Lung (tissue), 12 donors: ENCODE data around the gene SELENOS. TPM values are rescaled to one million over a fixed set of nuclear protein-coding genes. Genes with fewer than 3 reads are reported as not detected.

Experiments
- ATAC-seq: fragments of 200-7000 bp; cut with Tn5 transposase; one replicate; pipeline ENCODE4 v1.9.1; 2020; ENCODE audit warnings: moderate number of reproducible peaks; ENCODE audit not compliant: insufficient read depth, low FRiP score
- DNase-seq, 3 donors: peaks; one replicate each; pipeline ENCODE4 v3.0.0-alpha.2; 2013 to 2017
- H3K27ac ChIP-seq, 2 donors: one replicate each; pipeline ENCODE4 v1.5.1; 2013; ENCODE audit warnings: mild to moderate bottlenecking in 2 of 2, moderate library complexity in 2 of 2, control low read depth in 1 of 2, inconsistent platforms in 1 of 2, low read depth in 1 of 2, low read length in 1 of 2
- H3K27me3 ChIP-seq, 3 donors: one replicate each; pipeline ENCODE4 v1.5.1; 2013; ENCODE audit warnings: low read length in 2 of 3; ENCODE audit not compliant: control insufficient read depth in 3 of 3, insufficient read depth in 3 of 3
- H3K36me3 ChIP-seq, 4 donors: one replicate each; pipeline ENCODE4 v1.5.1; 2013; ENCODE audit warnings: low read length in 4 of 4, mild to moderate bottlenecking in 1 of 4, moderate library complexity in 1 of 4; ENCODE audit not compliant: control insufficient read depth in 4 of 4, insufficient read depth in 4 of 4
- H3K4me1 ChIP-seq, 5 donors: one replicate each; pipeline ENCODE4 v1.5.1; 2013; ENCODE audit warnings: low read length in 5 of 5, mild to moderate bottlenecking in 2 of 5, moderate library complexity in 1 of 5; ENCODE audit not compliant: control insufficient read depth in 5 of 5, insufficient read depth in 5 of 5
- H3K4me3 ChIP-seq: one replicate; pipeline ENCODE4 v1.5.1; 2013; ENCODE audit warnings: mild to moderate bottlenecking, control low read depth, moderate library complexity
- H3K9ac ChIP-seq, 2 donors: one replicate each; pipeline ENCODE4 v1.5.1; 2013; ENCODE audit warnings: low read length in 2 of 2, control low read depth in 1 of 2; ENCODE audit not compliant: insufficient read depth in 1 of 2
- H3K9me3 ChIP-seq, 4 donors: one replicate each; pipeline ENCODE4 v1.5.1; 2013; ENCODE audit warnings: low read length in 3 of 4, mild to moderate bottlenecking in 1 of 4, moderate library complexity in 1 of 4; ENCODE audit not compliant: control insufficient read depth in 4 of 4, insufficient read depth in 3 of 4
- WGBS, 2 donors: extraction: QIAGEN DNeasy Blood & Tissue Kit; methylation state at CpG; one replicate each; pipeline ENCODE4 v1.1.7; 2013; 5-methylcytosine and 5-hydroxymethylcytosine counted together
- polyA plus RNA-seq, 2 donors: library from polyadenylated mRNA; stranded (reverse); fragments of 200-250 nt; gene quantifications; one replicate each; pipeline ENCODE4 v1.2.1, GENCODE V29; 2013
- total RNA-seq, 2 donors: library from RNA; depleted of rRNA in 1 of 2; stranded (reverse); fragments of >200 nt in 1 of 2; gene quantifications; one replicate each; pipeline ENCODE4 v1.2.1, GENCODE V29; 2014 to 2021
- TF ChIP-seq, protein P1 (sequence below): IDR thresholded peaks from 2 replicates; pipeline ENCODE4 v1.5.1; 2012; ENCODE audit warnings: mild to moderate bottlenecking; ENCODE audit errors: control extremely low read depth, extremely low read depth
- donor health status: control.
- donor health status: control.
- donor health status: Bipolar disorder and iron deficiency.
- donor health status: healthy.
- donor health status: DM: yes; HTN: yes; CAD: no.

SELENOS gene
- total and polyA plus RNA-seq, 4 donors = 41.7 to 158 (median 81.9) TPM

DNA sequence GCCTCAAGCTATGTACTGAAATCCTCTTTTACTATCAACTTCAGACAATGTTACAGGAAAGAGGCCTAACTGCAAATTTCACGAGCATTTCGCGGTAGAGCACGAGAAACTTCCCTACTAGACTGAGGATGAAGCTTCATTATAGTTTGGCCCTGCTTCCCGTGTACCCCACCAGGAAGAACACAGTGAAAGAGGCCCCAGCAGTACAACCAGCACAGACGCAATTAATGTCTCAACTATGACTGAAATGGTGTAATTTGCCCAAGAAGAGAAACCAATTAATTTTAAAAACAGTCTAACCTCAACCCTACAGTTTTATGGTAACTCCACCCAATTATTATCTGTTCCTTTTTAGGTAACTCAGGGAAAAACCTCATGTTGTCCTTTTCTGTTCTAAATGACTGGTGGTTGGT lies 37.6 kb downstream of the SELENOS start:
- Histone ChIP-seq H3K9me3 (no peaks in the 10 kb centered on the region), H3K9ac (peak overlapping the region in 1 of 2 donors; percentile 54), H3K36me3 (peaks cover 3 to 12% (median 8%) of the 10 kb centered on the region in 4 donors), H3K4me3 (no peak overlapping the region), H3K27me3 (no peaks in the 10 kb centered on the region), H3K27ac (peak overlapping the region in 1 of 2 donors; percentile 1), H3K4me1 (peaks cover 14 to 71% (median 35%) of the 10 kb centered on the region in 5 donors)
- DNase-seq (peak in 1 of 3 donors; percentile 31), ATAC-seq (no peak)
- TF ChIP-seq, protein P1, sequence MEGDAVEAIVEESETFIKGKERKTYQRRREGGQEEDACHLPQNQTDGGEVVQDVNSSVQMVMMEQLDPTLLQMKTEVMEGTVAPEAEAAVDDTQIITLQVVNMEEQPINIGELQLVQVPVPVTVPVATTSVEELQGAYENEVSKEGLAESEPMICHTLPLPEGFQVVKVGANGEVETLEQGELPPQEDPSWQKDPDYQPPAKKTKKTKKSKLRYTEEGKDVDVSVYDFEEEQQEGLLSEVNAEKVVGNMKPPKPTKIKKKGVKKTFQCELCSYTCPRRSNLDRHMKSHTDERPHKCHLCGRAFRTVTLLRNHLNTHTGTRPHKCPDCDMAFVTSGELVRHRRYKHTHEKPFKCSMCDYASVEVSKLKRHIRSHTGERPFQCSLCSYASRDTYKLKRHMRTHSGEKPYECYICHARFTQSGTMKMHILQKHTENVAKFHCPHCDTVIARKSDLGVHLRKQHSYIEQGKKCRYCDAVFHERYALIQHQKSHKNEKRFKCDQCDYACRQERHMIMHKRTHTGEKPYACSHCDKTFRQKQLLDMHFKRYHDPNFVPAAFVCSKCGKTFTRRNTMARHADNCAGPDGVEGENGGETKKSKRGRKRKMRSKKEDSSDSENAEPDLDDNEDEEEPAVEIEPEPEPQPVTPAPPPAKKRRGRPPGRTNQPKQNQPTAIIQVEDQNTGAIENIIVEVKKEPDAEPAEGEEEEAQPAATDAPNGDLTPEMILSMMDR = no peak
- 28 to 53% methylated on average over 6 of the region's 6 CpGs for WGBS, 2 donors

GRCh38 chr15:101237251-101237650 lies 40.0 kb downstream of the SELENOS start:
- H3K4me1 ChIP-seq = peaks cover 6 to 54% (median 14%) of the 10 kb centered on the region in 5 donors
- peak overlapping the region in 1 of 2 donors; percentile 51 for H3K27ac ChIP-seq
- no peak overlapping the region for H3K4me3 ChIP-seq
- H3K27me3 ChIP-seq = no peaks in the 10 kb centered on the region
- no peak for ATAC-seq
- WGBS, 2 donors = 36 to 69% methylated on average over 12 of the region's 12 CpGs
- no peaks in the 10 kb centered on the region for H3K9me3 ChIP-seq
- TF ChIP-seq, protein P1 = no peak
- H3K9ac ChIP-seq = no peak overlapping the region
- peaks cover 7 to 27% (median 14%) of the 10 kb centered on the region in 4 donors for H3K36me3 ChIP-seq
- DNase-seq = no peak

GRCh38 chr15:101233651-101234280 lies 43.5 kb downstream of the SELENOS start:
- WGBS, 2 donors = 58 to 80% methylated on average over 5 of the region's 5 CpGs
- no peak for DNase-seq
- Histone ChIP-seq H3K4me1 (peaks cover 0 to 23% (median 8%) of the 10 kb centered on the region in 5 donors), H3K36me3 (peaks cover 7 to 23% (median 18%) of the 10 kb centered on the region in 4 donors), H3K27me3 (no peaks in the 10 kb centered on the region), H3K9ac (no peak overlapping the region), H3K4me3 (no peak overlapping the region), H3K27ac (no peak overlapping the region), H3K9me3 (no peaks in the 10 kb centered on the region)
- no peak for ATAC-seq
- TF ChIP-seq, protein P1 = no peak

DNA sequence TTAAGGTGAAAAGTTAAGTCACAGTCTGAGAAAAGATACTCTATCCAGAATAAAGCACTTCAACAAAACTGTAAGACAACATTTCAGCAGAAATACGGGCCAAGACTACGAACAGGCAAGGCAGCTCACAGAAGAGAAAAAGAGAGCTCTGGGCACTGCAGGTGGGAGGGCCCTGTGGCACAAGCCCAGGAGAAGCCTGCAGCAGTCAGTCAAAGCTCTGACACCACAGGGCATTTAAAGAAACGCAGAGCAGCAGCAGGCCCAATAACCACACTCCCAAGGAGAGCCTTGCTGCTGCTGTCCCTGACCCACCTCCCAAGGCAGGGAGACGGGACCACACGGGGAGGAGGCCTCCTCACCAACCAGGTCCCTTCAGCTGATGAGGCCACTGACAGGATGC lies 44.6 kb downstream of the SELENOS start:
- peaks cover 0 to 4% (median 2%) of the 10 kb centered on the region in 4 donors for H3K9me3 ChIP-seq
- TF ChIP-seq, protein P1 = no peak
- no peaks in the 10 kb centered on the region for H3K27me3 ChIP-seq
- peaks cover 0 to 12% (median 6%) of the 10 kb centered on the region in 5 donors for H3K4me1 ChIP-seq
- 69 to 78% methylated on average over 5 of the region's 5 CpGs for WGBS, 2 donors
- H3K4me3 ChIP-seq = no peak overlapping the region
- H3K36me3 ChIP-seq = peaks cover 7 to 28% (median 20%) of the 10 kb centered on the region in 4 donors
- no peak for ATAC-seq
- no peak overlapping the region for H3K27ac ChIP-seq
- no peak for DNase-seq
- H3K9ac ChIP-seq = no peak overlapping the region
